CD14-positive monocyte (primary cell): ENCODE data around the gene CSF1R. TPM values are rescaled to one million over a fixed set of nuclear protein-coding genes. Genes with fewer than 3 reads are reported as not detected.

Source experiments
- DNase-seq, 3 donors: peaks; one replicate each; pipeline ENCODE4 v3.0.0-alpha.2; 2011 to 2022
- H2AFZ ChIP-seq: 2 replicates; pipeline ENCODE4 v1.6.0; 2012; ENCODE audit warnings: mild to moderate bottlenecking, low read depth, low read length, inconsistent platforms; ENCODE audit not compliant: insufficient read depth, poor library complexity, severe bottlenecking
- H3K27ac ChIP-seq, 2 donors: 1 replicate in 1 of 2; 2 replicates in 1 of 2; pipeline ENCODE4 v1.5.1; 2012 to 2013; ENCODE audit warnings: low read length in 2 of 2, control low read depth in 1 of 2, inconsistent platforms in 1 of 2, low read depth in 1 of 2, mild to moderate bottlenecking in 1 of 2
- H3K27me3 ChIP-seq, 2 donors: one replicate each; pipeline versions ENCODE4 v1.6.0 to v1.6.1; 2011 to 2013; ENCODE audit warnings: low read length in 2 of 2; ENCODE audit not compliant: control insufficient read depth in 2 of 2, insufficient read depth in 2 of 2
- H3K36me3 ChIP-seq, 2 donors: replicated peaks in 1 of 2; 1 replicate in 1 of 2; 2 replicates in 1 of 2; pipeline versions ENCODE4 v1.5.1 to v1.6.1; 2012 to 2013; ENCODE audit warnings: low read length in 2 of 2, control low read depth in 1 of 2, inconsistent platforms in 1 of 2, mild to moderate bottlenecking in 1 of 2; ENCODE audit not compliant: insufficient read depth in 2 of 2, control insufficient read depth in 1 of 2
- H3K4me1 ChIP-seq, 2 donors: 1 replicate in 1 of 2; 2 replicates in 1 of 2; pipeline versions ENCODE4 v1.5.1 to v1.6.1; 2012 to 2013; ENCODE audit warnings: low read length in 2 of 2, control low read depth in 1 of 2, inconsistent platforms in 1 of 2, mild to moderate bottlenecking in 1 of 2, moderate library complexity in 1 of 2; ENCODE audit not compliant: insufficient read depth in 2 of 2, control insufficient read depth in 1 of 2
- H3K4me2 ChIP-seq: replicated peaks from 2 replicates; pipeline ENCODE3; 2012; ENCODE audit warnings: low read length, moderate library complexity, mild to moderate bottlenecking; ENCODE audit not compliant: poor library complexity, severe bottlenecking; ENCODE audit errors: extremely low read depth
- H3K4me3 ChIP-seq, 3 experiments: fragments of 200-600 bp in 1 of 3; sonication (generic) in 1 of 3; replicated peaks in 1 of 3; 1 replicate in 2 of 3; 2 replicates in 1 of 3; pipeline ENCODE4 v1.5.1; 2011 to 2013; ENCODE audit warnings: low read length in 3 of 3, mild to moderate bottlenecking in 3 of 3, control low read depth in 2 of 3, low read depth in 2 of 3, inconsistent platforms in 1 of 3, moderate library complexity in 1 of 3
- H3K79me2 ChIP-seq: 2 replicates; pipeline ENCODE4 v1.6.0; 2012; ENCODE audit warnings: mild to moderate bottlenecking, control low read depth, inconsistent platforms, low read length, moderate library complexity; ENCODE audit not compliant: insufficient read depth
- H3K9ac ChIP-seq: 2 replicates; pipeline ENCODE4 v1.6.0; 2017; ENCODE audit warnings: low read length, mild to moderate bottlenecking; ENCODE audit not compliant: insufficient read depth, poor library complexity, severe bottlenecking
- H3K9me3 ChIP-seq, 2 donors: replicated peaks in 1 of 2; 1 replicate in 1 of 2; 2 replicates in 1 of 2; pipeline versions ENCODE4 v1.5.1 to v1.6.1; 2012 to 2013; ENCODE audit warnings: low read length in 2 of 2, control low read depth in 1 of 2; ENCODE audit not compliant: control insufficient read depth in 1 of 2, insufficient read depth in 1 of 2
- H4K20me1 ChIP-seq: 2 replicates; pipeline ENCODE4 v1.6.0; 2012; ENCODE audit warnings: mild to moderate bottlenecking, low read length, control low read depth, moderate library complexity; ENCODE audit not compliant: insufficient read depth
- H3K27ac Mint-ChIP-seq, 7 donors: one replicate each; pipeline ENCODE4 v1.8.0; 2020; ENCODE audit warnings: mild to moderate bottlenecking in 7 of 7, mixed read lengths in 7 of 7, moderate library complexity in 6 of 7, inconsistent platforms in 2 of 7
- H3K27me3 Mint-ChIP-seq, 3 donors: one replicate each; pipeline ENCODE4 v1.8.0; 2021 to 2022; ENCODE audit warnings: low read depth in 3 of 3, mild to moderate bottlenecking in 3 of 3, mixed read lengths in 3 of 3, moderate library complexity in 3 of 3, inconsistent platforms in 1 of 3
- H3K36me3 Mint-ChIP-seq, 2 donors: one replicate each; pipeline ENCODE4 v1.8.0; 2020; ENCODE audit warnings: mixed read lengths in 2 of 2, inconsistent platforms in 1 of 2, mild to moderate bottlenecking in 1 of 2
- H3K4me1 Mint-ChIP-seq: one replicate; pipeline ENCODE4 v1.8.0; 2020; ENCODE audit warnings: mild to moderate bottlenecking, mixed read lengths
- H3K4me3 Mint-ChIP-seq, 2 donors: one replicate each; pipeline ENCODE4 v1.8.0; 2020; ENCODE audit warnings: mild to moderate bottlenecking in 2 of 2, mixed read lengths in 2 of 2, moderate library complexity in 1 of 2
- H3K9me3 Mint-ChIP-seq, 7 donors: one replicate each; pipeline ENCODE4 v1.8.0; 2020 to 2022; ENCODE audit warnings: mixed read lengths in 7 of 7, mild to moderate bottlenecking in 6 of 7, moderate library complexity in 6 of 7, inconsistent platforms in 2 of 7
- CTCF ChIP-seq: fragments of 200-600 bp; IDR thresholded peaks from one replicate; pipeline ENCODE4 v1.8.0; 2022; ENCODE audit warnings: antibody characterized with exemption, mild to moderate bottlenecking
- WGBS: methylation state at CpG from one replicate; pipeline ENCODE4 v1.1.5; 2013; ENCODE audit warnings: missing lambda C conversion rate; ENCODE audit not compliant: insufficient coverage; 5-methylcytosine and 5-hydroxymethylcytosine counted together
- intact Hi-C, 2 donors: fragments of 100-400 bp; cut with micrococcal nuclease; formaldehyde crosslinking; loops; one replicate each; pipeline versions ENCODE4 v1.15.0 to v1.15.1; 2023
- polyA plus RNA-seq, 3 donors: library from polyadenylated mRNA; depleted of rRNA in 1 of 3; unstranded in 2 of 3; stranded (reverse) in 1 of 3; fragments of 300-500 nt in 2 of 3; fragments of >200 nt in 1 of 3; fragmentation: Illumina TruSeq in 2 of 3; gene quantifications; 1 replicate in 2 of 3; 2 replicates in 1 of 3; pipeline ENCODE4 v1.2.3, GENCODE V29; 2012 to 2021

The CSF1R gene
- polyA plus RNA-seq, 3 donors: 180 to 332 (median 242) TPM

GRCh38 chr5:150105928-150106615 is 19.7 kb upstream of the CSF1R start:
- H3K79me2 ChIP-seq: no peaks in the 10 kb centered on the region
- no peaks in the 10 kb centered on the region for H3K36me3 ChIP-seq
- Mint-ChIP-seq H3K4me1 (peaks cover 47% of the 10 kb centered on the region), H3K4me3 (no peak overlapping the region), H3K36me3 (no peaks in the 10 kb centered on the region), H3K9me3 (no peaks in the 10 kb centered on the region), H3K27me3 (peaks cover 0 to 4% (median 1%) of the 10 kb centered on the region in 3 donors), H3K27ac (no peak overlapping the region)
- H4K20me1 ChIP-seq: no peaks in the 10 kb centered on the region
- no peak overlapping the region for H3K4me3 ChIP-seq
- H2AFZ ChIP-seq: no peak overlapping the region
- H3K27ac ChIP-seq: no peak overlapping the region
- no peak for TF ChIP-seq CTCF
- intact Hi-C loops: no loop called here
- H3K4me2 ChIP-seq: no peak overlapping the region
- WGBS: 91% methylated on average over 4 of the region's 7 CpGs
- no peaks in the 10 kb centered on the region for H3K27me3 ChIP-seq
- peaks cover 43 to 48% of the 10 kb centered on the region in 2 donors for H3K4me1 ChIP-seq
- H3K9ac ChIP-seq: no peak overlapping the region
- DNase-seq: peak in 1 of 3 donors; percentile 64
- no peaks in the 10 kb centered on the region for H3K9me3 ChIP-seq

- H3K4me1 Mint-ChIP-seq: peaks cover 47% of the 10 kb centered on the region
- 100% methylated on average over 1 of the region's 2 CpGs for WGBS
- H3K27ac Mint-ChIP-seq: no peak overlapping the region
- H3K36me3 Mint-ChIP-seq: no peaks in the 10 kb centered on the region
- Histone ChIP-seq H3K36me3 (no peaks in the 10 kb centered on the region), H3K9ac (no peak overlapping the region), H2AFZ (no peak overlapping the region), H3K4me2 (no peak overlapping the region), H4K20me1 (no peaks in the 10 kb centered on the region), H3K27ac (no peak overlapping the region), H3K27me3 (no peaks in the 10 kb centered on the region), H3K9me3 (no peaks in the 10 kb centered on the region), H3K4me1 (peaks cover 43 to 48% of the 10 kb centered on the region in 2 donors), H3K79me2 (no peaks in the 10 kb centered on the region), H3K4me3 (no peak overlapping the region)
- intact Hi-C loops: no loop called here
- H3K27me3 Mint-ChIP-seq: peaks cover 0 to 5% (median 4%) of the 10 kb centered on the region in 3 donors
- no peak overlapping the region for H3K4me3 Mint-ChIP-seq
- no peak for TF ChIP-seq CTCF
- H3K9me3 Mint-ChIP-seq: no peaks in the 10 kb centered on the region
- DNase-seq: no peak
Measured at GRCh38 chr5:150104550-150104870, 18.2 kb upstream of the CSF1R start.
